GM10248 (cell line): Measurements from ENCODE around the gene FBXL17.

Source experiments
- CTCF ChIA-PET: fragments of 300-600 bp; sonication (Branson Sonifier 250); formaldehyde crosslinking; extraction: SDS; loops from one replicate; lab custom pipeline; 2021; ENCODE audit warnings: antibody characterized with exemption; lab: Yijun Ruan, JAX
- POLR2A ChIA-PET: fragments of 350-650 bp; sonication (Branson Sonifier 250); formaldehyde crosslinking; extraction: SDS; loops from one replicate; lab custom pipeline; 2020; ENCODE audit warnings: antibody characterized with exemption; lab: Yijun Ruan, JAX
- DNase-seq: peaks from one replicate; pipeline ENCODE4 v3.0.0; 2012; ENCODE audit errors: extremely low spot score
- TF ChIP-seq, protein P1 (sequence below): IDR thresholded peaks from 2 replicates; pipeline ENCODE4 v1.5.1; 2012; ENCODE audit warnings: mild to moderate bottlenecking, low read depth; ENCODE audit errors: extremely low read depth, missing control alignments, control extremely low read depth

Gene FBXL17

DNA sequence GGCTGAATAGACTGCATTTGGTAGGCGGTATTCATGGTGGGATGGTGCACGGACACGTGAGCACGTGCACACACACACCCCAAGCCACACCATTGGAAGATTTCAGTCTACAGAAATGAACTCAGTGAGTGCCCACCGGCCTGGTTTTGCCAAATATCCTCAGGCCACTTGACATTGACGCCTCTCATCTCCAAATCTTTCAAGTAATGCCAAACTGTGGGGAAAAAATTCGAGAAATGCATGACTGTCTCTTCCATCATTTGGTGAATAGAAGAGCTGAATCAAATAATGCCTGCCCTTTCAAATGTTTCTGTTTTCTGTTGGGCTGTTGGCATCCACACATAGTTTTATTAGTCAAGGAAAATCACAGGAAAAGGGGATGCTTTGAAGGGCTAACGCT is 528.9 kb downstream of the FBXL17 start:
- TF ChIP-seq, protein P1, sequence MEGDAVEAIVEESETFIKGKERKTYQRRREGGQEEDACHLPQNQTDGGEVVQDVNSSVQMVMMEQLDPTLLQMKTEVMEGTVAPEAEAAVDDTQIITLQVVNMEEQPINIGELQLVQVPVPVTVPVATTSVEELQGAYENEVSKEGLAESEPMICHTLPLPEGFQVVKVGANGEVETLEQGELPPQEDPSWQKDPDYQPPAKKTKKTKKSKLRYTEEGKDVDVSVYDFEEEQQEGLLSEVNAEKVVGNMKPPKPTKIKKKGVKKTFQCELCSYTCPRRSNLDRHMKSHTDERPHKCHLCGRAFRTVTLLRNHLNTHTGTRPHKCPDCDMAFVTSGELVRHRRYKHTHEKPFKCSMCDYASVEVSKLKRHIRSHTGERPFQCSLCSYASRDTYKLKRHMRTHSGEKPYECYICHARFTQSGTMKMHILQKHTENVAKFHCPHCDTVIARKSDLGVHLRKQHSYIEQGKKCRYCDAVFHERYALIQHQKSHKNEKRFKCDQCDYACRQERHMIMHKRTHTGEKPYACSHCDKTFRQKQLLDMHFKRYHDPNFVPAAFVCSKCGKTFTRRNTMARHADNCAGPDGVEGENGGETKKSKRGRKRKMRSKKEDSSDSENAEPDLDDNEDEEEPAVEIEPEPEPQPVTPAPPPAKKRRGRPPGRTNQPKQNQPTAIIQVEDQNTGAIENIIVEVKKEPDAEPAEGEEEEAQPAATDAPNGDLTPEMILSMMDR, result no peak
- ChIA-PET CTCF (interaction anchor here (1.0 to 1.2 kb wide), 4 partner anchors 10 to 110 kb away, joined by 3 to 4 read pairs (median 4); no protein-coding TSS in a partner anchor), POLR2A (no interaction called here)
- no peak for DNase-seq

DNA sequence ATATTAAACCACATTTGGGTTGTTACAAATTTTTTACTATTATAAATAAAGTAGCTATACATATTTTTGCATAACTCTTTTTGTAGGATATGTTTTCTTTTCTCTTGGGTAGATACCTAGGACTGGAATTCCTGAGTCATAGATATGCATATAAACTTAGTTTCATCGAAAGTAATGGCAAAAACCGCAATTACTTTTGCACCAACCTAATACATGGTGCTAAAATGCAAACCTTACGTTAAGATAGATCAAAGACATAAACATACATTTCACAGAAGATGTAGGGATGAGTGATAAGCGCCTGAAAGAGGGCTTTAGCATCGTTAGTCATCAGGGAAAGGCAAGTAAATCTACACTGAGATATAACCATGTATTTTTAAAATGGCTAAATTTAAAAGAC is 532.8 kb downstream of the FBXL17 start:
- no peak for DNase-seq
- CTCF ChIA-PET, result no interaction called here
- TF ChIP-seq, protein P1, result no peak
- POLR2A ChIA-PET, result no interaction called here

DNA sequence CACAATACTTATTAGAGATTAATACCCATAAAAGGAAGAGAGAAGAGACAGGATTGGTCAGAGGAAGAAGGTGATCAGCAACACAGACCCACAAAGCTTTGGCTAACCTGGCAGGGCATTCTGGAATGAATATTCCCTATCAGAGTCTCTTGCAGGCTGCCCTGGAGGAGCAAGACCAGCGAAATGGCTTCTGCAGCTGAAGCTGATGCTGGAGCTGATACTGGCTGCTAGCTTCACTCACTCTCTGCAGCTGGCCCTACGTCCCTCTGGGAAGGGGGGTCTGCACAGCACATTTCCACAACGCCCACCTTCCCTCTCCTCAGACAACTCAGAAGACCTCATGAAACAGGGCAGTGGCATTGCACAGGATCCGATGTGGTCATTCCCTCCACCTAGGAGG is 541.3 kb downstream of the FBXL17 start:
- TF ChIP-seq, protein P1, result no peak
- POLR2A ChIA-PET, result no interaction called here
- CTCF ChIA-PET, result no interaction called here
- no peak for DNase-seq

DNA sequence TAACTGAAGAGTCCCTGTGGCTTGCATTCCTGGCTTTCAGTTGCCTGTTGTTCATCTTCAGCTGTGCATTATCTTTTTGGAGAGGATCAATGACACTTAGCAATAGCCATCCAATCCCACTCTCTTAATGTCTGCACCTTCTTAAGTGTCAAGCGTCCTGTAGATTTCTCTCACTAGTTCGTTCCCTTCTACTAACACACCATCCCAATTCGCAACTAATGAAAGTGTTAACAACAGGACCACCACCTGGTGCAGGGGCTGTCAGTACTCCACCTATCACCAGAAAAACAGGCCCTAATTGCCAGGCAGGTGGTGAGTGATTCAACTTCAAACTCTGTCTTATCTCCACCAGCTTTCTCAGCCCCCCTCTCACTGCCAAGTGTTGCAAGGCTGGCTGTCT is 541.7 kb downstream of the FBXL17 start:
- ChIA-PET POLR2A (no interaction called here), CTCF (no interaction called here)
- TF ChIP-seq, protein P1, result no peak
- no peak for DNase-seq

DNA sequence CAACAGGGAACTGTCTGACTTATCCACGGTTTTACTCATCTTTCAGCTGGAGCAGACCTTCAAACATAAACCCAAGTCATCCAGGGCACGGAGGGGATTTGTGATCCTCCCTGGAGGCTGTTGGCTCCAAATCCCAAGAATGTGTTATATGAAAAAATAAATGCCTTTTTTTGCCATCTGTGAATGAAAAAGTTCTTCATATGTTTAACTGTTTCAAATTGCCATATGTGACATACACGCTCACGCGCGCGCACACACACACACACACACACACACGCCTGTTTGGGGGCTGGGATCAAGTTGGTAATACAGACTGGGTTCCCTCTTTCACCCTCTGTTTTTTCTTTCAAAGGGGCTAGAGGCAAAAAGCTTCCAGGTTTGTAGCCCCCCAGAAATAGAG is 546.8 kb downstream of the FBXL17 start:
- DNase-seq, result no peak
- ChIA-PET POLR2A (no interaction called here), CTCF (interaction anchor here (1.4 to 1.6 kb wide), 3 partner anchors 13 to 33 kb away, joined by 3 to 4 read pairs (median 4); no protein-coding TSS in a partner anchor)
- TF ChIP-seq, protein P1, result no peak

DNA sequence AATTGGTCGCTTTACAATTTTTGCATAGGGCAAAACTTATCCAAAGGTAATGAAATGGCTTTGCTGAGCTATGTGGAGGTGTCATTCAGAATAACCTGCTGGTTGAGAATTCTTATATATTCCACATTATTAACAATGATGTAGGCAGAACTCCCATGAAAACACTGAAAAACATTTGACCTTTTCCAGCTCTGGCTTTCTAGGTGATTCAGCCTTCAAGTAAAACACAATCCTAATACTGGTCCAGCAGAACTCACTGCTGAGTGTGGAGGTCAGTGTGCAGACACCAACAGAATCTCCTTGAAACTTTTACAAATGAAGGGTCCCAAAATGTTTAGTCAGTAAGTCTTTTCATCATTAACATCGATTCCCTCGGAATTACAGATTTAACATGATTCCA is 549.2 kb downstream of the FBXL17 start:
- no peak for DNase-seq
- TF ChIP-seq, protein P1, result no peak
- CTCF ChIA-PET, result interaction anchor here (1.1 to 1.2 kb wide), 2 partner anchors 11 to 61 kb away, joined by 3 to 4 read pairs; no protein-coding TSS in a partner anchor
- POLR2A ChIA-PET, result no interaction called here
